Bronchial epithelial cell (primary cell): ENCODE data around the gene TSC22D3. TPM values are rescaled to one million over a fixed set of nuclear protein-coding genes. Genes with fewer than 3 reads are reported as not detected.

ENCODE experiments used
- DNase-seq: peaks from one replicate; pipeline ENCODE4 v3.0.0-alpha.2; 2010; ENCODE audit warnings: low read depth
- FAIRE-seq: peaks from 2 replicates; lab custom pipeline; 2011; peaks lifted over from hg19 to GRCh38; lab: Jason Lieb, UNC
- H3K27me3 ChIP-seq: 2 replicates; pipeline ENCODE4 v1.5.1; 2011; ENCODE audit warnings: low read length; ENCODE audit not compliant: control insufficient read depth, insufficient read depth
- H3K36me3 ChIP-seq: 2 replicates; pipeline ENCODE4 v1.5.1; 2011; ENCODE audit warnings: low read length; ENCODE audit not compliant: control insufficient read depth, insufficient read depth
- H3K4me3 ChIP-seq: 2 replicates; pipeline ENCODE4 v1.5.1; 2011; ENCODE audit warnings: mild to moderate bottlenecking, low read depth, low read length, control low read depth
- CTCF ChIP-seq: IDR thresholded peaks from 2 replicates; pipeline ENCODE4 v1.5.1; 2011; ENCODE audit warnings: mild to moderate bottlenecking, moderate library complexity, low read length, control low read depth, inconsistent platforms; ENCODE audit not compliant: insufficient read depth, severe bottlenecking
- total RNA-seq: library from RNA; depleted of rRNA; stranded (reverse); fragments of >200 nt; gene quantifications from 2 replicates; pipeline ENCODE4 v1.2.1, GENCODE V29; 2014

Gene TSC22D3
- total RNA-seq, 1 donor from 2014 or later, result 83.5 TPM

- peak; percentile 89 for DNase-seq
- Histone ChIP-seq H3K4me3 (no peak overlapping the region), H3K27me3 (no peaks in the 10 kb centered on the region), H3K36me3 (peaks cover 14% of the 10 kb centered on the region)
- no peak for FAIRE-seq
- no peak for TF ChIP-seq CTCF
Measured at GRCh38 chrX:107710617-107711391, 64.8 kb downstream of the TSC22D3 start.

- Histone ChIP-seq H3K4me3 (no peak overlapping the region), H3K27me3 (no peaks in the 10 kb centered on the region), H3K36me3 (peaks cover 5% of the 10 kb centered on the region)
- DNase-seq, result no peak
- FAIRE-seq, result no peak
- TF ChIP-seq CTCF, result no peak
Measured at GRCh38 chrX:107709266-107709806, 66.3 kb downstream of the TSC22D3 start.

GRCh38 chrX:107708762-107709161 lies 66.8 kb downstream of the TSC22D3 start:
- DNase-seq (no peak), FAIRE-seq (no peak)
- TF ChIP-seq CTCF, result no peak

DNA sequence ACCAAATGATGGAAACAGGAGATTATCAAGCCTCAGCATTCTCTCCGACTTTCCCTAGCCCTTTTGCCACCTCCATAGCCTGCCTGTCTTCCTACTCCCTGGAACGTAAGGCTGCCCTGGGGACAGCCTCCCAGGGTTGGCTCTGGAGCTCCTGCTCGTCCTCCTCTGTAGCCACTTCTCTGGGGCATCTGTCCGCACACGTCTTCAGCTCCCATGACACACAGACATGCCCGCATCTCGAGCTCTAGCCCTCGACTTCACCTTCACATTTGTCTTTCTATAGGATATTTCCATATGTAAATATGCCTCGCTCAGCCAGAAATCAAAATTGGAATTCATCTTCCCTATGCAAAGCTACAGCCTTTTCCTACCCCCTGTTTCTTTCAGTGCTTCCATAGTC lies 67.7 kb downstream of the TSC22D3 start:
- no peak for TF ChIP-seq CTCF
- FAIRE-seq, result no peak
- H3K36me3 ChIP-seq, result no peaks in the 10 kb centered on the region
- no peak for DNase-seq
- no peak overlapping the region for H3K4me3 ChIP-seq
- no peaks in the 10 kb centered on the region for H3K27me3 ChIP-seq

More at GRCh38 chrX:107708762-107709161, 66.8 kb downstream of the TSC22D3 start:
- H3K4me3 ChIP-seq, result no peak overlapping the region
- no peaks in the 10 kb centered on the region for H3K36me3 ChIP-seq
- H3K27me3 ChIP-seq, result no peaks in the 10 kb centered on the region

- no peaks in the 10 kb centered on the region for H3K36me3 ChIP-seq
- no peak overlapping the region for H3K4me3 ChIP-seq
- no peak for TF ChIP-seq CTCF
- no peaks in the 10 kb centered on the region for H3K27me3 ChIP-seq
- FAIRE-seq (no peak), DNase-seq (no peak)
Measured at GRCh38 chrX:107706309-107706708, 69.3 kb downstream of the TSC22D3 start.
